ENCODE measurements around the gene CNOT9. TPM values are rescaled to one million over a fixed set of nuclear protein-coding genes. Genes with fewer than 3 reads are reported as not detected.

The CNOT9 gene
- total RNA-seq, 1 donor from 2014 or later = 36.2 TPM

DNA sequence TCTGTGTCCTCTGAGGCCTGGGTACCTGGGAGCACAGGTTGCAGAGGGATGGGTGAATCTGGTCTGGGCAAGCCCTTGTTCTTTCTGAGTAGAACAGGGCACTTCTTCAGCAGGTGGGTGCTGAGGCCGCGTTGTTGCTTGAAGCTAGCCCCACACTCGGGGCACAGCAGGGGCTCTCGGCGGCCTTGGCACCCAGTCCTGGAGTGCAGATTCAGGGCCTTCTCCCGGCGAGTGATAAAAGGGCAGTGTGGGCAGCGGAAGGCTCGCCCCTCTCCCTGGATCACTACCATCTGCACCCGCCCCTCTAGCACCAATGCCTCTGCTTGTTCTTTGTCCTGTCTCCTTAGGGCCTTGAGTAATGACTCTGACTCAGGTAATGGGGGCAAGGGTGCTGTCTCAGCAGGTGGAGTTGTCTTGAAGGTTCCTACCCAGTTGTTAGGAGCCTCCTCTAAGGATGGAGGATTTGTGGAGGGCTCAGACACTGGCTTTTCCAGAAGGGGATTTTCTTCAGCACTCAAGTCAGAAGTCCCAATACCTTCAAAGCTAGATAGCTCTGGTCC lies 75.2 kb downstream of the CNOT9 start:
- DNase-seq (ENCODE audit: low spot score) = no peak

DNA sequence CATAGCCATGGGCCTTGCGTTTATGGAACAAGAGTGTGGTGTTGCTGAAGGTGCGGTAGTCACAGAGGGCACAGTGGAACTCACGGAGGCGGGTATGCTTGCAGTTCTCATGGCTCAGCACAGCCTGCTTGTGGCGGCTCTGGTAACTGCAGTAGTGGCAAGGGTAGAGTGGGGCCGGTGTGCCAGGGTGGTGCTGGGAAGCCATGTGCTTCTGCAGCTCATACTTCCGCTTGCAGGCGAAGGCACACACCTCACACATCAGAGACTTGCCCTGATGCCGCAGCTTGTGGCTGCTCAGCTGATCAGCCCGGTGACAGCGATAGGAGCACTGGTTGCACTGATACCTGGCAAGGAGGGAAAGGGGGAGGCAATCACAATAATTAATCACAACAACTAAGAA lies 76.1 kb downstream of the CNOT9 start:
- no peak for DNase-seq (ENCODE audit: low spot score)

GRCh38 chr2:218645126-218645525 lies 76.5 kb downstream of the CNOT9 start:
- DNase-seq (ENCODE audit: low spot score) = no peak

Other genes with a start within 250 kb of the CNOT9 start
- gene CATIP, start 212.0 kb upstream of the CNOT9 start, total RNA-seq = not detected
- gene SLC11A1, start 186.6 kb upstream of the CNOT9 start, total RNA-seq = 122 TPM
- gene CTDSP1, start 169.0 kb upstream of the CNOT9 start, total RNA-seq = 123 TPM
- gene VIL1, start 149.7 kb upstream of the CNOT9 start, total RNA-seq = 0.55 TPM
- gene USP37, start 488 bp upstream of the CNOT9 start, total RNA-seq = 13.9 TPM
- 1.0 TPM for gene PLCD4, start 39.1 kb downstream of the CNOT9 start, total RNA-seq
- gene ZNF142, start 90.8 kb downstream of the CNOT9 start, total RNA-seq = 21.3 TPM
- 20.9 TPM for gene BCS1L, start 90.8 kb downstream of the CNOT9 start, total RNA-seq
- 24.0 TPM for gene RNF25, start 103.2 kb downstream of the CNOT9 start, total RNA-seq
- gene STK36, start 103.2 kb downstream of the CNOT9 start, total RNA-seq = 19.6 TPM
- 23.6 TPM for gene TTLL4, start 142.0 kb downstream of the CNOT9 start, total RNA-seq
- gene CYP27A1, start 213.3 kb downstream of the CNOT9 start, total RNA-seq = 20.5 TPM